ENCODE data around the gene STK39.

STK39 gene

GRCh38 chr2:168180914-168181313 lies 66.5 kb downstream of the STK39 start:
- Histone ChIP-seq H3K9me3 (ENCODE audit: control insufficient read depth, low read length) (no peaks in the 10 kb centered on the region), H3K4me2 (ENCODE audit: low read length) (no peak overlapping the region), H3K27me3 (ENCODE audit: control insufficient read depth, insufficient read depth, low read length) (no peaks in the 10 kb centered on the region), H3K4me3 (ENCODE audit: low read depth, low read length) (no peak overlapping the region), H3K4me1 (no peaks in the 10 kb centered on the region), H3K27ac (no peak overlapping the region), H3K79me2 (peaks cover 3% of the 10 kb centered on the region), H2AFZ (no peak overlapping the region), H3K9ac (no peak overlapping the region), H3K36me3 (ENCODE audit: control insufficient read depth, insufficient read depth, low read length) (no peaks in the 10 kb centered on the region)
- TF ChIP-seq CTCF (IDR thresholded peaks at IDR 0.05): no peak

- H3K27ac ChIP-seq: no peak overlapping the region
- no peak overlapping the region for H2AFZ ChIP-seq
- no peak overlapping the region for H3K9ac ChIP-seq
- TF ChIP-seq CTCF (IDR thresholded peaks at IDR 0.05): no peak
- H3K27me3 ChIP-seq (ENCODE audit: control insufficient read depth, insufficient read depth, low read length): no peaks in the 10 kb centered on the region
- no peak overlapping the region for H3K4me2 ChIP-seq (ENCODE audit: low read length)
- H3K4me1 ChIP-seq: no peaks in the 10 kb centered on the region
- H3K36me3 ChIP-seq (ENCODE audit: control insufficient read depth, insufficient read depth, low read length): no peaks in the 10 kb centered on the region
- no peaks in the 10 kb centered on the region for H3K9me3 ChIP-seq (ENCODE audit: control insufficient read depth, low read length)
- no peak overlapping the region for H3K4me3 ChIP-seq (ENCODE audit: low read depth, low read length)
- H3K79me2 ChIP-seq: no peaks in the 10 kb centered on the region
Measured at GRCh38 chr2:168180483-168180882, 66.9 kb downstream of the STK39 start.

DNA sequence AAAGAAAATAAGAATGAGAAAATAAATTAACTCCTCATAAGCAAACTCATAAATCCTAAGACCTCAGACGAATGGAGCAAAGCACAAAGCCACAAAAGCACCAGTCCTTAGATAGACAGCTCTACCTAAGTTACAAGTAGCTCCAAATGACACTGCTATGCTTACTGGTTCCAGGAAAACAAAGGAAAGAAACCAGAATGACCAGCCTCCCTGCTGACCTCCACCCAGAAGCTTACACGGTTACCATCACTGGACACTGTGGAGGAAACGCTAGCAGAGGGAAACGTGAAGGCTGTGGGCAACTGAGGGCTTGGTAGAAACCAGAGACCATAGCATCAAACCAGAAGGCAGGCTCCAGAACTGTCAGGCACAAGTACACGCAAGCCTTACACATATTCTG lies 67.8 kb downstream of the STK39 start:
- Histone ChIP-seq H3K4me1 (no peaks in the 10 kb centered on the region), H3K4me3 (ENCODE audit: low read depth, low read length) (no peak overlapping the region), H3K79me2 (peaks cover 3% of the 10 kb centered on the region), H3K27me3 (ENCODE audit: control insufficient read depth, insufficient read depth, low read length) (no peaks in the 10 kb centered on the region), H3K9ac (no peak overlapping the region), H3K4me2 (ENCODE audit: low read length) (no peak overlapping the region), H3K27ac (no peak overlapping the region), H2AFZ (no peak overlapping the region), H3K36me3 (ENCODE audit: control insufficient read depth, insufficient read depth, low read length) (no peaks in the 10 kb centered on the region), H3K9me3 (ENCODE audit: control insufficient read depth, low read length) (no peaks in the 10 kb centered on the region)
- no peak for TF ChIP-seq CTCF (IDR thresholded peaks at IDR 0.05)

DNA sequence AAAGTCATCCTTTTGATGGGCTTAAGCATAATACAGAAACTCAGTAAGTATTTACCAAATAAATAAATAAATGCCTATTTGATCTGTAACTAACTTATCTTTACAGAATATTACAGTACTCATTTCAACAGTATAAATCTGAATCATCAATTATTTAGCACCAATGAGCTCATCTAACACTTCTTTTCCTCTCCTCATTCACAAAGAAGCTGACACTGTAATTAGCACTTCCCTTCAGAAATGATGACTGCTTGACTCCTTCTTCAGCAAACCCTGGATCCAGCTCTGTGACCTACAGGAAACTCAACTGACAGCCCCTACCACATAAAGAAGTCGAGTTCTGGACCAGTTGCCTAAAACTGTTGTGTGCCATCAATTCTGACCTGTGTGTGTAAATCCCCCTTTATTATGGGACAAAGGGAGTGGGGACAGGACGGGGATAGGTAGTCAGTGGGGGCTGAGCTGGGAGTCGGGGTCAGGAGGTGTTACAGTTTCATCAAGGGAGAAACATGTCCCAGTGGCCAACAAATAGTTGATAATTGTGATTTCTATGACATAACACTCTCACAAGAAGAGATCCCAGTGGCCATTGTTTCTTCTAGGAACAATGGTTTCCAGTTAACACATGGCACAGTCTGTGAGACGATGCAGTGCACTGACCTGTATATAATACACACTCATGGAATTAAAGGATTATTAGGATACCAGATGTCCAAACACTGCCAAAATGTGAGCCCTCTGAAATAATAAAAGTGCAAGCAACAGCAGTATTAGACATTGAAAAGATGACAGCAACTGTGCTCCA lies 68.7 kb downstream of the STK39 start:
- Histone ChIP-seq H3K4me3 (ENCODE audit: low read depth, low read length) (no peak overlapping the region), H3K79me2 (peaks cover 3% of the 10 kb centered on the region), H3K27ac (no peak overlapping the region), H3K4me2 (ENCODE audit: low read length) (no peak overlapping the region), H3K9me3 (ENCODE audit: control insufficient read depth, low read length) (no peaks in the 10 kb centered on the region), H3K27me3 (ENCODE audit: control insufficient read depth, insufficient read depth, low read length) (no peaks in the 10 kb centered on the region), H3K4me1 (no peaks in the 10 kb centered on the region), H3K36me3 (ENCODE audit: control insufficient read depth, insufficient read depth, low read length) (no peaks in the 10 kb centered on the region), H2AFZ (no peak overlapping the region), H3K9ac (no peak overlapping the region)
- no peak for TF ChIP-seq CTCF (IDR thresholded peaks at IDR 0.05)

- no peak for TF ChIP-seq CTCF (IDR thresholded peaks at IDR 0.05)
- H3K27me3 ChIP-seq (ENCODE audit: control insufficient read depth, insufficient read depth, low read length): no peaks in the 10 kb centered on the region
- no peaks in the 10 kb centered on the region for H3K4me1 ChIP-seq
- H3K4me3 ChIP-seq (ENCODE audit: low read depth, low read length): no peak overlapping the region
- H3K27ac ChIP-seq: no peak overlapping the region
- no peaks in the 10 kb centered on the region for H3K36me3 ChIP-seq (ENCODE audit: control insufficient read depth, insufficient read depth, low read length)
- no peaks in the 10 kb centered on the region for H3K9me3 ChIP-seq (ENCODE audit: control insufficient read depth, low read length)
- H3K79me2 ChIP-seq: peaks cover 3% of the 10 kb centered on the region
- no peak overlapping the region for H3K4me2 ChIP-seq (ENCODE audit: low read length)
- H2AFZ ChIP-seq: no peak overlapping the region
- H3K9ac ChIP-seq: no peak overlapping the region
Measured at GRCh38 chr2:168176402-168176801, 71.0 kb downstream of the STK39 start.

All from parathyroid adenoma (tissue), 2 donors.